NCI-H1092 (cell line): ENCODE data around the gene VGF.
"Not testable (repeated sequence)": the region's sequence is repeated elsewhere in the genome, so short reads cannot be mapped to it uniquely, and the experiment has no call there.

Source experiments
- DNase-seq: peaks from one replicate; lab custom pipeline; 2025; lab: John Stamatoyannopoulos, UW

The VGF gene

DNA sequence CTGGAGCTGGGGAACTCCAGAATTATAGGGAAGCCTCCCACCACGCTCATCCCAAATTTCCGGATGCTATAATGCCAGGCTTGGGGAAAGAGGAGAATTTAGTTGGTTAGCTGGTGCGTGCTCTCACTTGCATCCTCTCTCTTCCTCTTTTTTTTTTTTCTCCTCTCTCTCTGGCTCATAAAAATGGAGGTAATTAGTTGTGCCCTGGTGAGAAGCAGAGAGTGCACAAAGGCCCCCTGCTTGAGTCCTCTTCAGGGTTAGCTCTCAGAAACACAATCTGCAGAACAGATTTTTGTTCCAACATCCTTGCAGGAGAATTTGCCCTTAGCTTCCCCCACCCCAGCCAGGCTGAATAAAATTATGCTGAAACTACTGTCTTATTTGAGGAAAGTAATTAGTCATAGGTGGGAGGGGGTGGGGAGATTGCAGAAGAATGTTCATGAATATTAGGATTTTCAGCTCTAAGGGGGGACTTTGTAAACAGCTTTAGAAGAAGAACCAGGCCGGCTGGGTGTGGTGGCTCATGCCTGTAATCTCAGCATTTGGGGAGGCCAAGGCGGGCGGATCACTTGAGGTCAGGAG lies 30.9 kb downstream of the VGF start:
- DNase-seq = no peak

DNA sequence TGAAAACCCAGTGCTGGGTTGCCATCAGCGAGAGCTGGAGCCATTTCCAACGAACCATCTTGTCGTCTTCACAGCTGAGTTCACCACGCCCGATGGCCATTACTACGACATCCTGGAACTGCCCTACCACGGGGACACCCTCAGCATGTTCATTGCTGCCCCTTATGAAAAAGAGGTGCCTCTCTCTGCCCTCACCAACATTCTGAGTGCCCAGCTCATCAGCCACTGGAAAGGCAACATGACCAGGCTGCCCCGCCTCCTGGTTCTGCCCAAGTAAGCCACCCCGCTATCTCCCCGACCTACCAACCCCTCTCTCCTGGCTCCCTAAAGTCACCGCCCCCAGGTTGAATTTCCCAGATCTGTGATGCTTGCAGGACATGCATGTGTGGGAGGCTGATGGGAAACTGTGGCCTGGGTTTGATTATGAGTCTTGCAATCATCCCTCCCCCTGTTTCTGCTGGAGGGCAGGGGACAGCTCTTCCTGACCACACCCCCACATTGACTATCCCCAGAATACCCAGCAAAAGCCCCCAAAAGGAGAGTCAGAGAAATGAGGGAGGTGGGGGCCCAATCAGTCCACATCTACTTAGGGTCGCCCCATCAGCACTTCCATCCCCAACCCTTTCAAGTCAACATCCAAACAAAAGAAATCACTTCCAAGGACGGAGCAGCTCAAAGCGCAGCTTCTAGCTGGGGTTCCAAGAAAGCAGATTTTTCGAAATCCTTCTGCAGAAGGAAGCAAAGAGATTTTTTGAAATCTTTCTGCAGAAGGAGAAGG lies 31.6 kb downstream of the VGF start:
- DNase-seq = no peak

DNA sequence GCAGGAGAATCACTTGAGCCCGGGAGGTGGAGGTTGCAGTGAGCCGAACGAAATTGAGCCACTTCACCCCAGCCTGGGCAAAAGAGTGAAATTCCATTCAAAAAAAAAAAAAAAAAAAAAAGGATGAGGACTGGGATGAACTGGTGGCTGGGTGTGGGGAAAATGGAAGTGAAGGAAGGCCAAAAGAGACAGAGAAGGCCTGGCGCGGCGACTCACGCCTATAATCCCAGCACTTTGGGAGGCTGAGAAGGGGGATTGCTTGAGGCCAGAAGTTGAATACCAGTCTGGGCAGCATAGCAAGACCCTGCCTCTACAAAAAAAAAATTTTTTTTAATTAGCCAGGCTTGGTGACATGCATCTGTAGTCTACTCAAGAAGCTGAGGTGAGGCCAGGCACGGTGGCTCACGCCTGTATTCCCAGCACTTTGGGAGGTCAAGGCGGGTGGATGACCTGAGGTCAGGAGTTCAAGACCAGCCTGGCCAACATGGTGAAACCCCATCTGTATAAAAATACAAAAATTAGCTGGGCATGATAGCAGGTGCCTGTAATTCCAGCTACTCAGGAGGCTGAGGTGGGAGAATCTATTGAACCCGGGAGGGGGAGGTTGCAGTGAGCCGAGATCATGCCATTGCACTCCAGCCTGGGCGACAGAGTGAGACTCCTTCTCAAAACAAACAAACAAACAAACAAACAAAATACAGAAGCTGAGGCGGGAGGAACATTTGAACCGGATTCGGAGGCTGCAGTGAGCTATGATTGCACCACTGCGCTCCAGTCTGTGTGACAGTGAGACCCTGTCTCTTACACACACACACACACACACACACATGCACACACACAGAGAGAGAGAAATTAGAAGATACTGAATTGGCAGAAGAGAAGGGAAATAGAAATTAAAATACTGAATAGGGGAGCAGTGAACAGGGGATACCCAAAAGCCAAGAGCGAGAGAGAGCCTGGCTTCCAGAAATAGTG lies 32.5 kb downstream of the VGF start:
- DNase-seq = not testable (repeated sequence)

DNA sequence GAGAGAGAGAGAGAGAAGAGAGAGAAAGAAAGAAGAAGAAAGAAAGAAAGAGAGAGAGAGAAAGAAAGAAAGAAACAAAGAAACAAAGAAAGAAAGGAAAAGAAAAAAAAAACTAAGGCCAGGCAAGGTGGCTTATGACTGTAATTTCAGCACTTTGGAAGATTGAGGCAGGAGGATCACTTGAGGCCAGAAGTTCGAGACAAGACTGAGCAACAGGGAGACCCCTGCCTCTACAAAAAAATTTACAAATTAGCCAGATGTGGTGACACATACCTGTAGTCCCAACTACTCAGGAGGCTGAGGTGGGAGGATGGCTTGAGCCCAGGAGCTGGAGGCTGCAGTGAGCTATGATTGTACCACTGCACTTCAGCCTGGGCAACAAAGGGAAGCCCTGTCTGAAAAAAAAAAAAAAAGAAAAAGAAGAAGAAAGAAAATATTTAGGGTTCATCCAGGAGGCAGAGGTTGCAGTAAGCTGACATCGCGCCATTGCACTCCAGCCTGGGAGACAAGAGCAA lies 35.7 kb downstream of the VGF start:
- DNase-seq = no peak

DNA sequence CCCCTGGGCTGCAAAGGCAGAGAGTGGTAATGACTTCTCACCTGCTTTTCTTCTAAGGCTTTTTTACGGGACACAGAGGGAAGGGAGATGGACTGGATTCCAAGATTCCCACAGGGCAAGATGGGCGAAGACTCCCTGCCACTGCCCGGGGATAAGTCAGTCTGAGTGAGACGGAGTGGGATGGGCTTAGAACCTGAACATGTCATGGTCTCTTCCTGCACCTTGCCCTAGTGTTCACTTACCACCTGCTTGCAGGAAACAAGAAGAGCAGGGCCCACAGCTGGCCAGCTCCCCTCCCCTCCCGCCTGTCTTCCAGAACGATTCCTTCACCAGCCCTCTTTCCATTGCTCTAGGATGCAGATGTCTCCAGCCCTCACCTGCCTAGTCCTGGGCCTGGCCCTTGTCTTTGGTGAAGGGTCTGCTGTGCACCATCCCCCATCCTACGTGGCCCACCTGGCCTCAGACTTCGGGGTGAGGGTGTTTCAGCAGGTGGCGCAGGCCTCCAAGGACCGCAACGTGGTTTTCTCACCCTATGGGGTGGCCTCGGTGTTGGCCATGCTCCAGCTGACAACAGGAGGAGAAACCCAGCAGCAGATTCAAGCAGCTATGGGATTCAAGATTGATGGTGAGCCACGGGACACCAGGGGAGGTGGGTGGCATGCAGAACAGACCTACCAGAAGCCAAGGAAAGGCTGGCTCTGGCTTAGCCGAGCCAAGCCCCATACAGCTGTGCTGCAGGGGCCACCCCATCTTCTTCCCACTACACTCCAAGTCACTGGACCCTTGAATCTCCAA lies 37.1 kb downstream of the VGF start:
- no peak for DNase-seq

DNA sequence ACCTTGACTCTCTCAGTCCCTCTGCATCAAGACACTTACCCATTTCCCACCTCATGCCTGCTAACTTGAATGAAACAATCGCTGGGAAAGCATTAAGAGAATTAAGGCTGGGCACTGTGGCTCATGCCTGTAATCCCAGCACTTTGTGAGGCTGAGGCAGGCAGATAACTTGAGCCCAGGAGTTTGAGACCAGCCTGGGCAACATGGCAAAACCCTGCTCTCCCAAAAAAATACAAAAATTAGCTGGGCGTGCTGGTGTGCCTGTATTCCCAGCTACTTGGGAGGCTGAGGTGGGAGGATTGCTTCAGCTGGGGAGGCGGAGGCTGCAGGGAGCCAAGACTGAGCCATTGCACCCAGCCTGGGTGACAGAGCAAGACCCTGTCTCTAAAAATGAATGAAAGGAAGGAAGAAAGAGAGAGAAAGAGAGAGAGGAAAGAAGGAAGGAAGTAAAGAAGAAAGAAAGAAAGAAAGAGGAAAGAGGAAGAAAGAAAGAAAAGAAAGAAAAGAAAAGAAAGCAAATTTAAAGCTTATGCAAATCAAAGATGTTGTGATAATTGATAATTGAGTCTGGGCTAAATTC lies 37.8 kb downstream of the VGF start:
- DNase-seq = no peak

DNA sequence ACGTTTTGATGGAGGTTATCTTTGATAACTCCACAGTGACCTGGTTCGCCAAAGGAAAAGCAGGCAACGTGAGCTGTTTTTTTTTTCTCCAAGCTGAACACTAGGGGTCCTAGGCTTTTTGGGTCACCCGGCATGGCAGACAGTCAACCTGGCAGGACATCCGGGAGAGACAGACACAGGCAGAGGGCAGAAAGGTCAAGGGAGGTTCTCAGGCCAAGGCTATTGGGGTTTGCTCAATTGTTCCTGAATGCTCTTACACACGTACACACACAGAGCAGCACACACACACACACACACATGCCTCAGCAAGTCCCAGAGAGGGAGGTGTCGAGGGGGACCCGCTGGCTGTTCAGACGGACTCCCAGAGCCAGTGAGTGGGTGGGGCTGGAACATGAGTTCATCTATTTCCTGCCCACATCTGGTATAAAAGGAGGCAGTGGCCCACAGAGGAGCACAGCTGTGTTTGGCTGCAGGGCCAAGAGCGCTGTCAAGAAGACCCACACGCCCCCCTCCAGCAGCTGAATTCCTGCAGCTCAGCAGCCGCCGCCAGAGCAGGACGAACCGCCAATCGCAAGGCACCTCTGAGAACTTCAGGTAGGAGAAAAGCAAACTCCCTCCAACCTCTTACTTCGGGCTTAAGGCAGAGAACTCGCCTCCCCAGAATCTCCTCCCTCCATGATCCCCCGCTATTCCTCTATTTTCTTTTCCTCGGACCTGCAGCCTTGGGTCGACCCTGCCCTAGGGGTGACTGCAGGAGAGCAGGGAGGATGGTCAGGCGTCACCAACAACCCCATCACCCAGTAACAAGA lies 38.5 kb downstream of the VGF start, which contains the start of gene SERPINE1:
Gene SERPINE1, plus strand, starts transcription at position 454 of the 809 bp plus-strand sequence. CDS start 1,290 bp downstream, outside the sequence.
- no peak for DNase-seq

DNA sequence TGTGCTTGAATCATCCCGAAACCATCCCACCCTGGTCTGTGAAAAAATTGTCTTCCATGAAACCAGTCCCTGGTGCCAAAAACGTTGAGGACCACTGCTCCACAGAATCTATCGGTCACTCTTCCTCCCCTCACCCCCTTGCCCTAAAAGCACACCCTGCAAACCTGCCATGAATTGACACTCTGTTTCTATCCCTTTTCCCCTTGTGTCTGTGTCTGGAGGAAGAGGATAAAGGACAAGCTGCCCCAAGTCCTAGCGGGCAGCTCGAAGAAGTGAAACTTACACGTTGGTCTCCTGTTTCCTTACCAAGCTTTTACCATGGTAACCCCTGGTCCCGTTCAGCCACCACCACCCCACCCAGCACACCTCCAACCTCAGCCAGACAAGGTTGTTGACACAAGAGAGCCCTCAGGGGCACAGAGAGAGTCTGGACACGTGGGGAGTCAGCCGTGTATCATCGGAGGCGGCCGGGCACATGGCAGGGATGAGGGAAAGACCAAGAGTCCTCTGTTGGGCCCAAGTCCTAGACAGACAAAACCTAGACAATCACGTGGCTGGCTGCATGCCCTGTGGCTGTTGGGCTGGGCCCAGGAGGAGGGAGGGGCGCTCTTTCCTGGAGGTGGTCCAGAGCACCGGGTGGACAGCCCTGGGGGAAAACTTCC lies 39.2 kb downstream of the VGF start:
- DNase-seq = no peak

DNA sequence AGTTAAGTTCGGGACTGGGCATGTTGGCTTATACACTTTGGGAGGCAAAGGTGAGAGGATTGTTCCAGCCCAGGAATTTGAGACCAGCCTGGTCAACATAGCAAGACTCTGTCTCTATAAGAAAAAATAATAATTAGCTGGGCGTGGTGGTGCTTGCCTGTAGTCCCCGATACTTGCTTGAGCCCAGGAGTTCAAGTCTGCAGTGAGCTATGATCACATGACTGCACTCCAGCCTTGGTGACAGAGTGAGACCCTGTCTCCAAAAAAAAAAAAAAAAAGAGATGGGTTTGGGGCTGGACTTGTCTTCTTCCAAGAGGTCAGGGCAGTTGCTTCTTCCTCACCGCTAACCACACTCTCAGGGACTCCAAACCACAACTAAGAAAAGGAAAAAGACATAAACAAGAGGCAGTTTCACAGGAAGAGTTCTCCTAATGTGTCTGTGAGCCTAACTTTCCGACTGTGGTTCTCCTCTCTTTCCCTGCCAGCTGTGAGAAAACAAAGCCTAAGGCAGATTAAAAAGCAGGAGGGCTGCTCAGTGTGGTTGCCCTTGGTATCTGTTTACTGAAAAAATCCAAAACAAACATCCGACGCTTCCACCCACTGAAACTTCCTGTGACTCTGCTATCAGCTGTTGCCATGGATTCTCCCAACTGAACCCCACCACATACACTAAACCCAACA lies 40.9 kb downstream of the VGF start:
- no peak for DNase-seq

DNA sequence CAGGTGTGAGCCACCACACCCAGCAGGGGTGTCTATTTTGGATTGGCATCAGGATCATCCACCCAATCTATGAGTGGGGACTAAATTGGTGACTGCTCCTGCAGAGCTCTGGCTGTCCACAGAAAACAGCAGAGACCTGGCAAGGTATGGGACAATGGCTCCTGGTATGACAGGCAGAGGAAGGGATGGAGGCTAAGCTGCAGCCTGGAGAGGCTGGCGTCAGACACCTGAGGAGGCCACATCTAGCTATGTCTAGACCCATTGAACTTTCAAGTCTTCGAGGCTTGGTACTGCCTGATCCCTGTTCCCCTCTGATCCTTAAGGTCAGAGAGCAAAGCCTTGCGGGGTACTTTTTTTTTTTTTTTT lies 41.7 kb downstream of the VGF start:
- DNase-seq = no peak

DNA sequence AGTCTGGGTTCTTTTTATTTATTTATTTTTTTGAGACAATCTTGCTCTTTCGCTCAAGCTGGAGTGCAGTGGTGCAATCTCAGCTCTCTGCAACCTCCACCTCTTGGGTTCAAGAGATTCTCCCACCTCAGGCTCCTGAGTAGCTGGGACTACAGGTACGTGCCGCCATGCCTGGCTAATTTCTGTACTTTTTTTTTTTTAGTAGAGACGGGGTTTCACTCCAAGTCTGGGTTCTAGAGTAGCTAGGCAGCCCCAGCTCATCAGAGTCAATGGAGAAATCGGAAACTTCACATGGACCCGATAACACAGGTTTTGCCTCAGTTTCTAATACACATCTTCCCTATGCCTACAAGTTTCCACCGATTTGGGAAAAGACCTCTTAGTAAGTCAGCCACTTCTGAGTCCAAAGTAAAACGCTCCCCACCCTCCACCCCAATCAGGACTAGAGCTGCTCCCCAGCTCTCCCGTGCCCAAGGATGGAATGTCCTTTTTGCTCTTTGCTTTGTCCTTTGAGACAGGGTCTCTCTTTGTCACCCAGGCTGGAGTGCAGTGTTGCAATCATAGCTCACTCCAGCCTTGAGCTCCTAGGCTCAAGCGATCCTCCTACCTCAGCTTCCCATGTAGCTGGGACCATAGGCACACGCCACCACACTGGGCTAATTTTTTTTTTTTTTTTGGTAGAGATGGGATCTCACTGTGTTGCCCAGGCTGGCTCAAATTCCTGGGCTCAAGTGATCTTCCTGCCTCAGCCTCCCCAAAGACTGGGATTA lies 42.3 kb downstream of the VGF start:
- no peak for DNase-seq

DNA sequence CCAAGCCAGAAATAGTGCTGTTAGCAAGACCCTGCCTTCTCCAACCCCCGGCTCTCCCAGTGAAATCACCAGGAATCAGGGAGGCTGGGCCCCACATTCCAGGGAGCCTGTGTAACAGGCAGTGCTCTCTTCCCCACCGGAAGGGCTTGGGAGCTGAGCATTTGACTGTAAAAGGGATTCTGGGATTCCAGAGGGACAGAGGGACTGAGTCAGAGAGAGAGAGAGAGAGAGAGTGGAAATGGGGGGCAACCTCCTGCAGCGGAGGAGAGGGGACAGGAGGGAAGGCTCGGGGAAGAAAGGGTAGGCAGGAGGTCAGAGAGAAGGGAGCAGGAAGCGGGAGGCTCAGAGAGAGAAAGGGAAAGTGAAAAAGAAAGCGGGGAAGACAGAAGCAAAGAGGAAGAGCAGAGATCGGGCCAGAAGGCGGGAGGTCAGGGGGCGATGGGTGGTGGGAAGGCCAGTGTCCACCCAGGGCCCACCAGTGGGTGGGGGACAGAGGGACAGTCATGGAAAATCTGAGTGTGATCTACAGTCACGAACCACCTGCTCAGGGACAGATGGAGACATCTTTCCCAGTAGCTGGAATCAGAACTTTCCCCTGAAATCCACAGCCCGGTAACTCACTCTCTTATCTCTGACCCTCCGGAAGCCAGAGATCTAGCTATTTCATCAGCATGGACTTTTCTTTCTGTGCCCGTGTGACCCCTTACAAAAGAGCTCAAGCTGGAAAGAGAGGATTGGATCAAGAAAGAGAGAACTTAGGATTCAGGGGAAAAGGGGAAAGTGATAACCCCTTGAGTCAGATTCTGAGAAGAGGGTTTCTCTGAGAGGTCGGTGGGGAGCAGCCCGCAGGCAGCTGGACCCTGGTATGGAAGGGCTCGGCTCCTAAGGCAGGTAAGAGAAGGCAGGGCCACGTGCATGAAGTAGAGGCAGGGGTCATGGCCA lies 43.1 kb downstream of the VGF start:
- DNase-seq = no peak

DNA sequence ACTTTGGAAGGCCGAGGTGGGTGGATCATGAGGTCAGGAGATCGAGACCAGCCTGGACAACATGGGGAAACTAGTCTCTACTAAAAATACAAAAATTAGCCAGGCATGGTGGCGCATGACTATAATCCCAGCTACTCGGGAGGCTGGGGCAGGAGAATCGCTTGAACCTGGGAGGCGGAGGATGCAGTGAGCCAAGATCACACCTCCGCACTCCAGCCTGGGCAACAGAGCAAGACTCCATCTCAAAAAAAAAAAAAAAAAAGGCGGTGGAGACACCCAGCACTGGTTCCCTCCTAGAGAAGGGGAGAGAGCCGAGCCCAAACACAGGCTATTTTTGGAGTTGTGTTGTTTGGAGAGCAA lies 43.8 kb downstream of the VGF start:
- not testable (repeated sequence) for DNase-seq

DNA sequence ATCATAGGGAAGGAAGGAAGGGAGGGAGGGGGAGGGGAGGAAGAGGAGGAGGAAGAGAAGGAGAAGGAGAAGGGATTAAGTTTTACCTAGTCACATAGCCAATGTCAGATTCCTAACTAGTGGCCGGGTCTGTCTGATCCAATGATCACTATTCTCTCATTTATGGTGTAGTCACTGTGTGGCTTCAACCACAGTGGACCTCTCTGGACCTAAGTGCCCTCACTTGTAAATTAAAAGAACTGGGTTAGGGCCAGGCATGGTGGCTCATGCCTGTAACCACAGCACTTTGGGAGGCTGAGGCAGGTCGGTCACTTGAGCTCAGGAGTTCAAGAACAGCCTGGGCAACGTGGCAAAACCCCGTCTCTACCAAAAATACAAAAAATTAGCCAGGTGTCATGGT lies 45.1 kb downstream of the VGF start:
- DNase-seq = no peak

DNA sequence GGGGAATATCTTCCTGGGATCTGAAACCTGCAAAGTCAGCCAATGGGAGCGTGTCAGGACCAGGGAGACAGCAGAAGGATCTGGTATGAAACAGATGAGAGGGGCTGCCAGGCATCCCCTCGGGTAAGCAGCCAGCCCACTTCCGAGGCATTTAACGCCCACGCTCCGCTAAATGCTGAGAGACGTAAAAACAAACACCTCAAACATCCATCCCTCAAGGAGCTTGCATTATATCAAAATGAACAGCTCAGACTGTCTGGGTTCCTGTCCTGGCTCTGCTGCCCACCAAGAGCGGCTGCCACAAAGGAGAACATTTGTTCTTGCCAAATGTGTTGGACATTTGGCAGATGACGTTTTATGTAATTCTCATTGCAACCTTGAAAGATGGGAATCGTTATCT lies 45.5 kb downstream of the VGF start:
- DNase-seq = no peak

DNA sequence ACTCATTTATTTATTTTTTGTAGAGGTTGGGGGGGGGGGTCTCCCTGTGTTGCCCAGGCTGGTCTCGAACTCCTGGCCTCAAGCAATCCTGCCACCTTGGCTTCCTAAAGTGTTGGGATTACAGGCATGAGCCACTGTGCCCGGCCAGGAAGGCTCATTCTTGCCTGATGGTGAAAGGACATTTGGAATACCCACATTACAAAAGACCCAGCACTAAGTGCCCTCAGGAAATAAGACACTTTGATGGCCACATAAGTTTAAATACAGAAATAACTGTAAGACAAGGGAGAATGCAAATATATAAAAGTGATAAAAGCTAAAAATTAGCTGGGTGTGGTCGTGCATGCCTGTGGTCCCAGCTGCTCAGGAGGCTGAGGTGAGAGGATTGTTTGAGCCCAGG lies 46.5 kb downstream of the VGF start:
- no peak for DNase-seq

DNA sequence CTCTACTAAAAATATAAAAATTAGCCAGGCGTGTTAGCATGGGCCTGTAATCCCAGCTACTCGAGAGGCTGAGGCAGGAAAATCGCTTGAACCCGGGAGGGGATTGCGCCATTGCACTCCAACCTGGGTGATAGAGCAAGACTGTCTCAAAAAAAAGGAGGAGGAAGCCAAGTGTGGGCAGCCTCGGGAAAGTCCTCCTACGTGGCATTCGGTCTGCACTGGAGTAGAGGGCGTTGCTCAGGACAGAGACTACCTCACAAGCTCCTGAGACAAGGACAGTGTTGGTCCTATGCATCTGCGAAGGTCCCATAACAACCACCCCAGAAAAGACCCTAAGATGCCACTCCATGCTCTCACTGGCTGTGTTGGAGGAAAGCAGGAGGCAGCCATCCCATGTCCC lies 48.5 kb downstream of the VGF start:
- DNase-seq = no peak
